Measurements from ENCODE around the gene PUSL1.

The PUSL1 gene, protein sequence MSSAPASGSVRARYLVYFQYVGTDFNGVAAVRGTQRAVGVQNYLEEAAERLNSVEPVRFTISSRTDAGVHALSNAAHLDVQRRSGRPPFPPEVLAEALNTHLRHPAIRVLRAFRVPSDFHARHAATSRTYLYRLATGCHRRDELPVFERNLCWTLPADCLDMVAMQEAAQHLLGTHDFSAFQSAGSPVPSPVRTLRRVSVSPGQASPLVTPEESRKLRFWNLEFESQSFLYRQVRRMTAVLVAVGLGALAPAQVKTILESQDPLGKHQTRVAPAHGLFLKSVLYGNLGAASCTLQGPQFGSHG

GRCh38 chr1:1307923-1308755 is at the start of gene PUSL1, which contains the start of gene ACAP3:
PUSL1 (plus strand) TSS chr1:1308597; CDS start chr1:1308644, 47 bp downstream.
ACAP3 (minus strand) TSS chr1:1307930; CDS start chr1:1307815, 115 bp downstream.
- peak; percentile 93 to 94 for DNase-seq

GRCh38 chr1:1259119-1259488 is 49.3 kb upstream of the PUSL1 start:
- DNase-seq: no peak

- DNase-seq: no peak
Observed at GRCh38 chr1:1259540-1259939, 48.9 kb upstream of the PUSL1 start.

GRCh38 chr1:1259951-1260600 is 48.3 kb upstream of the PUSL1 start:
- DNase-seq: no peak

DNA sequence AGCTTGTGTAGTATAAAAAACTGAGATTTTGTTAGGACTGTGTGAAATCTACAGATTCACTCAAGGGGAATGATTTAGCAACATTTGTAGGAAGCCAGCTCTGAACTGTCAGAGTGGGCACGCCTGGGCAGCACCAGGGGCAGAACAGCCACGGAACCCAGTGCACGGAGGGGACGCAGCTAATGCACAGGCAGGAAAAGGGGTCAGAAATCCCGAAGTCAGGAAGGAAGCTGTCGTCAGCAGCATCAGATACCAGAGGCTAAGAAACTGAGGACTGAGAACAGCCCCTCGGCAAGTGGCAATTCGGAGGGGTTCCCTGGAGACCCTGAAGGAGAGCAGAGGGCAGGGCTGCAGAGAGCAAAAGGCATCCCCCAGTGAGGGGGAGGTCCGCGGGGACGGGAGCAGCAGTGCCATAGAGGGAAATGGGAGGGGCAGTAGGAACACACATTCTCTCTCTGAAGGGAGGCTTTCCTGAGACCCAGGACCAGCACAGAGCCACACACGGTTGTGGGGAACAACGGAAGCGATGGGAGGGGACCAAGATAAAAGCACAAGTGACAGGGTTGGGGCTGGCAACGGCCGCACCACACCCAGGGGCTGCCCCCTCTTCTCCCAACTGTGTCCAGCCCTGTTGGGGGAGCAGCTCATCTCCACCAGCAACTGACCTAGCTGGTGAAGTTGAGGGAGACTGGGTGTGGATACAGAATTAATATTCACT is 47.4 kb upstream of the PUSL1 start:
- DNase-seq: no peak

GRCh38 chr1:1262071-1262470 is 46.3 kb upstream of the PUSL1 start:
- no peak for DNase-seq

DNA sequence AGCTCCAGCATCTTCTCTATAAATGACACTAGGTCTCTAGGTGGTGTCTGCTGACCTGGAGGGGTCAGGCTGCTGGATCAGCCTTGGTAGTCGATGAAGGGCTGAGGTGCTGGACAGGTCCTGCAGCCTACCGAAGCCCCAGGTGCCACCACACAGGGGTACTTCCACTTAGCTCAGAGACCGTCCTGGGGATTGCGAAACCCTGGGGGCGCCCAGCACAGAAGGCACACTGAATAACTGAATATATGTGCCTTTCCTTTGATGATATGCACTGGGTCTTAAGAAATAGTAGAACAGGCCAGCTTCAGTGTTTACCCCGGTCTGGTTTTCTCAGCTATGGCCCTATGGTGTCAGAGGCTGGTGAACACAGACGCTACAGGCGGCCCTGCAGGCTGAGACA is 45.6 kb upstream of the PUSL1 start:
- no peak for DNase-seq

GRCh38 chr1:1264026-1264425 is 44.4 kb upstream of the PUSL1 start:
- DNase-seq: no peak

- peak in 1 of 2 experiments; percentile 46 for DNase-seq
Observed at GRCh38 chr1:1264868-1265272, 43.5 kb upstream of the PUSL1 start.

DNA sequence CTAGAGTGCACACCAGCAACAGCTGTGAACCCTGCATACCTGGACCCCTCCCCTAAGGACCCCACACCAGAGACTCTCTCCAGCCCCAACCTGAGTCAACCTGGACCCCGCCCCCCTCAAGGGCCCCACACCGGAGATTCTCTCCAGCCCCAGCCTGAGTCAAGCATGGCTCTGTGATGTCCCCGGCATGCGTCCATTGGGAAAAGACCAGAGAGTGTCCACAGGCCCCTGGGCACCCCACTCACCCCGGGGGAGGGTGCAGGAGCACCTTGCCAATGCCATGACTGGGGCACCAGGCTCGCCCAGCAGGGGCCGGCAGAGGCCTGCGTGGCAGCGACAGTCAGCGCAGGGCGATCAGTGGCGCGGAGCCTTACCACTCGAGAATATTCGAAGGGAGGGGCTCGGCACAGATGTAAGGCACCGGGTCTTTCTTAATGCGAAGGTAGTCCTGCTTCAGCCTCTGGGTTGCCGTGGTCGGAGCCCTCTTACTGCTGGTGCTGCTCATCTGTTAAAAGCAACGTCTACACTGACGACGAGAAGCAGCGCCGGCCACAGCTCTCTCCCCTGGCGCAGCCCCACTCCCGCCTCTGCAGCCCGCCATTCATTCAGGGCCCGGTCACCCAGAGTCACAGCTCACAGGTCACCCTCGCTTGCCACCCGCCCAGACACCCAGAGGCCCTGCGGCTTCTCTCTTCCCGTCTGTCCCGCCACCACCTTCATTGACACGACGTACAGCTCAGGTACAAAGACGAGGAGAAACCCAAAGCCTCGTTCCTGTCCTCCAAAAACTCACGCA is 40.7 kb upstream of the PUSL1 start:
- DNase-seq: no peak

DNA sequence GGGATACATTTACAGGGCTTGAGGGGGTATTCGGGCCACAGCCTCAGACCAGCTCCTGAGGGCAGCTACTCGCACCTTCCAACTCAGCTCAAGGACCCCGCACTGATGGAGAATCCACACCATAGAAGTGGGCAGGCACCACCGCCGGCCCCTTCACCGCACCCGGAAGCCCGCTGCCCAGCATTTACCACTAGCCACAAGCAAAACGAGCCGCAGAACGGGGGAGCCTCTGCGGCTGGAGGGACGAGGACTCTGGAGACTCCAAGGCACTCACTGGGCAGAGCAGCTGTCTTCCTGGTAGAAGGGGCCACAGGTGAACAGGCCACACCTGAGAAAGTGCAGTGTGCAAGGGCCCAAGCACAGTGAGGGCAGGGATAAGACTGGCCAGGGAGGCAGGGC is 40.1 kb upstream of the PUSL1 start:
- DNase-seq: no peak

GRCh38 chr1:1270813-1271212 is 37.6 kb upstream of the PUSL1 start:
- DNase-seq: no peak

DNA sequence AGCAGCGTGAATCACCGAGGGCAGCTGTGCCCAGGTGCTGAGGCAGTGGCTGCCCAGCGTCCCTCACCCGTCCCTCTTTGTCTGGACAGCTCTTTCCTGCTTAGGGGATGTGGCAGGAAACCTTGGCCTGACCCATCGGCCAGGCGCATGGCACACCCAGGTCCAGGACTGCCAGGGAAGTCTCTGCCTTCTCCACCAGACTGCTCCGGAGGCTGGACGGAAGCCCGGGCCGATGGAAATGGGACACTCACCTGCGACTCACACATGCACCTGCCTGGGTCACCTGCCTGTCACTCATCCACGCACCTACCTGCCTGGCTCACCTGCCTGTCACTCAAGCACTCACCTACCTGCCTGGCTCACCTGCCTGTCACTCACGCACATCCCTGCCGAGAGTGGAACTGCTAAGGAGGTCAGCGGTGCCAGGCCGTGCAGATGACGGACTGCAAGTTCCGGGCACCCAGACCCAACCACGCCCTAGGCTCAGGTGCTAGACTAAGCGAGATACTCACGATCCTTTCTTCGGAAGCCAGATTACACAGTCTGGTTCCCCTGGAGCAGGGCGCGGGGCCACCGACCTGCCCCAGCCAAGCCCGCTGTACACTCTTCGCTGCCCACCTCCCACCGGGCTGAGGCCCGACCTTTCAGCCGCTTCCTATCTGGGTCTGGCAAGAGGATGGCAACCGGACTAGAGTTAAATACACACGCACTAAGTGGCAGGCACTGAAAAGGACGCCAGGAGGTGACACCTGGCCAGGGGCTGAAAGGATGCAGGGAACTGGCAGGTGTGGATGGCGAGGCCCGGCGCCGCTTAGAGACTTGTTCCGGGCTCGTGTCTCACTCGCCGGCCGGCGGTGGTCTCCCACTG is 35.8 kb upstream of the PUSL1 start:
- no peak for DNase-seq

DNA sequence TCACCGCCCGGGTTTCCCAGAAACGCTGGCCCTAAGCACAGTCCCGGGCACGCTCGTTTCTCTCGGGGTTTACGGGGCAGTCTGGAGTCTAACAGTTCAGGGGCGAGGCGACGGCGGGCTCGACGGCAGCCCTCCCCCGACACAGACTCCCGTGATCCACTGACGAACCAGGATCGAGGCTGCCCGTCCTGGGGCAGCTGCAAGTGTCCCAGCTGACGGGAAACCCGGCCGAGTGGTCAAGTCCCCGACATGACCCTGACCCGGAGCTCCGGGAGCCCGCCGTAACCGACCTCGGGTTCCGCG is 35.2 kb upstream of the PUSL1 start:
- DNase-seq: no peak

DNA sequence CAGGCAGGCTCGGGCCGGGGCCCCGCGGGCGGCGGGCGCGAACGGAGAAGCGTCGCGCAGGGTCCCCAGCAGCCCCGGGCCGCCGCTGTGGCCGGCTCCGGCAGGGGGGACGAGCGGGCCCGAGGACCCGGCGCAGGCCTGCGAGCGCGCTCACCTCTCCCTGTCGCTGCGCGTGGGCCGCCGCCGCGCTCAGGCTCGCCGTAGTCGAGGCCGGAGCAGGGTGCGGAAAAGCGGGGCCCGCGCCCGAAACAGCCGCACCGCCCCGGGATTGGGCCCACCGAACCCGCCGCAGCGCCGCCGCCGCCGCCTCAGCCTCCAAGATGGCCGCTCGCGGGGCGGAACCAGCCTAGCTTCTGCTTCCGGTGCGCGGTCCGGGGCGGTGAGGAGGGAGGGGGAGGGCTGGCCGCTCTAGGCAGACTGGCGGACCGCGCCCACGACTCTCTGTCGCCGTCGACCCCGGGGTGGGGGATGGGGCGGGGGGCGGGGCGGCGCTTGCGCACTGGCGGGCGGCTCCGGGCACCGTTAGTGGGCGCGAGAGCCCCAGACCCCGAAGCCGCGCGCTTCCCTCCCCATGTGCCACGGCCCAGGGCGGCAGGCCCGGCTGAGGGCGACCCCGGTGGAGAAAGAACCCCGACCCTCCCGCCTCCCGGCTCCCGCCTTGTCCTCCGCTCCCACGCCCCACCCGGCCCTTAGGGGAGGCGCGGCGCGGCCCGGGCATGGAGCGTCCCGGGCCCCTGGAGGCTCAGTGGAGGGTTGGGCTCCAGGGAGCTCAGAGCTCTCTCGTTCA is 34.7 kb upstream of the PUSL1 start, which contains the start of gene UBE2J2:
UBE2J2 (minus strand) TSS at position 343 of the 787 bp plus-strand sequence. CDS start 5,862 bp downstream, outside the sequence.
- peak; percentile 94 to 96 for DNase-seq

- DNase-seq: no peak
Observed at GRCh38 chr1:1274299-1274930, 34.0 kb upstream of the PUSL1 start.

DNA sequence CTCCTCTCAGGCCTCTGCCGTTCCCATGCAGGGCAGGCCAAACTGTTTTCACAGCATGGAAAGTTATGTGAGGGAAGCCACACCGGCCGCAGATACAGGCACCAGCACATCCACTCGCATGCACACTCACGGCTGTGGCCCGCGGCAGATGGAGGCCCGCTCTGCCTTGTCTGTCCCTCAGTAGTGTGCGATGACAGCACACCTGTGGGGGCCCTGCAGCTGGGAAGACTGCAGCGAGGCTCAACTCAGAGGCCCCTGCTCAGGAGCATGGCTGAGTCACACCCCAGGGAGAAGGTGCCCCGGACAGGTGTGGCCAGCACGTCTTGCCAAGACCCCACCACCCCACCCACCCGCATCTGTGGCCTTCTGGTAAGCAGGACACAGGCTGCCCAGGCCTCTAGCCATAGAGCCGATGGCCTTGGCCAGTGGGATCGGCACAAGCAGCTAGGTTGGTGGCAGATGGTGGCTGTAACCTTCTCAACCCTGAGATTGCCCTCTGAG is 33.4 kb upstream of the PUSL1 start:
- DNase-seq: no peak

DNA sequence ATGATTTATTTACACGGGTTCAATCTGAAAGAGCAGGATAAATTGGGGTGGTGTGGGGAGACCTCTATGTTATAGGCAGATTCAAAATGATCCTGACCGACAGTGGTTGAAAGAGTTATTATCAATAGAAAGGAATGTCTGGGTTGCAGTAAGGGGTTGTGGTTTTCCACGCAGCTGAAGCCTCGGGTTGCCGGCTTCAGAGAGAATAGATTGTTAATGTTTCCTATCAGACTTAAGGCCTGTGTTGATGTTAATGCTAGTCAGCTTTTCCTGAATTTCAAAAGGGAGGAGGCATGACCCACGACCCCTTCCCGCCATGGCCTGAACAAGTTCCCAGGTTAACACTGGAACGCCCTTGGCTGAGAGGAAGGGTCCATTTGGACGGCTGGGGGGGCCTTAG is 32.6 kb upstream of the PUSL1 start:
- no peak for DNase-seq

- no peak for DNase-seq
Observed at GRCh38 chr1:1278620-1279019, 29.8 kb upstream of the PUSL1 start.

DNA sequence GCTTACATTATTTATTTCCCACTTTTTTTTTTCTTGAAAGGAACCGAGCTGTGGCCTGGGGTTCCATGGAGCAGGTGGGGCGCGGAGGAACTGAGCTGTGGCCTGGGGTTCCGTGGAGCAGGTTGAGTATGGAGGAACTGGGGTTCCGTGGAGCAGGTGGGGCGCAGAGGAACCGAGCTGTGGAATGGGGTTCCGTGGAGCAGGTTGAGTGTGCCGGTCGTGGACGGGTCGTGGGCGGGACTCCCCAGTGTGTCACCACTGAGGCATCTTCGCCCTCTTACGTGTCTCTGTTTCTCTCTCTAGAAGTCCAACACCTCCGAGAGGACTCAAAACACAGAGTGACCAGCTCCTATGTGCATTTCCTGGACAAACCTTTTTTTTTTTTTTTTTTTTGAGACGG is 29.4 kb upstream of the PUSL1 start:
- DNase-seq: no peak

All from activated T-cell treated with anti-CD3 and anti-CD28 coated beads, Interleukin-2, amount 50 U/mL, for 48 hours (primary cell).